Transverse colon (tissue), 3 donors: ENCODE measurements around the gene MSH4.
"Not testable (repeated sequence)": the region's sequence is repeated elsewhere in the genome, so short reads cannot be mapped to it uniquely, and the experiment has no call there.

ENCODE experiments used
- CTCF ChIP-seq, 5 experiments: fragments of 200-600 bp in 3 of 5; fragments of 450-650 bp in 2 of 5; sonication (generic) in 3 of 5; IDR thresholded peaks; 1 replicate in 2 of 5; 2 replicates in 3 of 5; pipeline ENCODE4 v1.5.1; 2016 to 2017; ENCODE audit warnings: antibody characterized with exemption in 5 of 5, inconsistent platforms in 3 of 5, mild to moderate bottlenecking in 2 of 5, moderate library complexity in 1 of 5
- EP300 ChIP-seq: sonication (generic); formaldehyde crosslinking; IDR thresholded peaks from one replicate; pipeline ENCODE4 v1.6.1; 2017; ENCODE audit warnings: antibody characterized with exemption, low read depth

GRCh38 chr1:75758543-75758942, 38.1 kb upstream of the MSH4 start:
- not testable (repeated sequence) for TF ChIP-seq CTCF (IDR thresholded peaks at IDR 0.05); EP300
